GM18907 (cell line): Measurements from ENCODE around the gene TEAD4.

Source experiments
- ATAC-seq: cut with Tn5 transposase; IDR thresholded peaks from one replicate; pipeline ENCODE4 v1.9.1; 2021; ENCODE audit warnings: mild to moderate bottlenecking, moderate library complexity; ENCODE audit not compliant: unreplicated experiment

Gene TEAD4

DNA sequence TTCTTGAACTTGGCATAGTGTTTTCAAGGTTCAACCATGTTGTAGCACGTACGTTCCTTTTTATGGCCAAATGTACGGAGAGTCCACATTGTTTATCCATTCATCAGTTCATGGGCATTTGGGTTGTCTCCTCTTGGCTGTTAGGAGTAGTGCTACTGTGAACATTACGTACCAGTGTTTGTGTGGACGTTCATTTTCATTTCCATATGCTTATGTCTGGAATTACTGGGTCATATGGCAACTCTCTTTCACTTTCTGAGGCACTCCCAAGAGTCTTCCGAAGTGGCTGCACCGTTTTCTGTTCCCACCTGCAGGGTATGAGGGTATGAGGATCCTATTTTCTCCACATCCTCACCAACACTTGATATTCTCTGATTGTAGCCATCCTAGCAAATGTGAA lies 68.9 kb downstream of the TEAD4 start:
- ATAC-seq, result no peak

DNA sequence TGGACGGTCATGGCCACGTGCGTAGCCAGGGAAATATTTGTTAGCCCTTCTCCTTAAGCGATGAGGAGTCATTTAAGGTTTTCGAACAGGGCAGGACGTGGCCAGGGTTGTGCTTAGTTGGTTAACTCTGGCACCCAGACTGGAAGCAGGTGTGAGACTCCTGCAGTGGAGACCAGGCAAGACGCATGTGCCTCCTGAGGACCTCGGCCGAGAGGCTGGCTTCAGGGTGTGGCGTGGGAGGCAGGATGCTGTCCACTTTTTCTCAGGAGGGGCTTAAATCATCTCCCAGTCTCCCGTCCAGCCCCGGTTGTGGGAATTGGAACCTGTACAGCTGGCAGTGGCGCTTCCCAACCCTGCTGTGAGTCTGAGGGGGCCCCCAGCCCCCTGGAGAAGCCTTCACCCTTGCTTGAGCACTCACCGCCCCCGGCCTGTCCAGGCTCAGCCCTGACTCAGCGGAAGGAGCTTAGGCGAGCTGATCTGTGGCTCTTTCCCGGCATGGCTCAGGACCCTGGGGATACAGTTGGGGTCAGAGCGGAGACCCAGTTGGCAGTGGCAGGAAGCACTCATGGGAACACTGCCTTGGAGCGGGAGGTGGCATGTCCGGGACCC lies 71.7 kb downstream of the TEAD4 start:
- ATAC-seq, result no peak

DNA sequence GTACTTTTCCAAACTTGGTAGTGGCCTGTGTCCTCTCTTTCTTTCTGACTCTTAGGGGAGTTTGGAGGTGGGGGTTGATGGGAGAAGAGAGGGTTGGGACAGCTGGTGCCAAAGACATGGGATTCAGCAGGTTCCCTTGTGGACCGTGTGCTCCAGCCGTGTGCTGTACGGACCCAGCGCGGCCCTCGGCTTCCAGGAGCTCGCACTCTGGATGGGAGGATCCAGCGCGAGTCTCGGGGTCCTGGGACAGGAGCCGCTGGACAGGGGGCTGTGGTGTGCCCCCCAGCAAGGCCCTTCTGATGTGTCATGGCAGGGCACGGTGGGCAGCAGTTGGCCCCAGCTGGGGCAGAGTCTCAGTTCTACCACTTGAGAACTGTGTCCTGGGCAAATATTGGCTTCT lies 73.0 kb downstream of the TEAD4 start:
- no peak for ATAC-seq

DNA sequence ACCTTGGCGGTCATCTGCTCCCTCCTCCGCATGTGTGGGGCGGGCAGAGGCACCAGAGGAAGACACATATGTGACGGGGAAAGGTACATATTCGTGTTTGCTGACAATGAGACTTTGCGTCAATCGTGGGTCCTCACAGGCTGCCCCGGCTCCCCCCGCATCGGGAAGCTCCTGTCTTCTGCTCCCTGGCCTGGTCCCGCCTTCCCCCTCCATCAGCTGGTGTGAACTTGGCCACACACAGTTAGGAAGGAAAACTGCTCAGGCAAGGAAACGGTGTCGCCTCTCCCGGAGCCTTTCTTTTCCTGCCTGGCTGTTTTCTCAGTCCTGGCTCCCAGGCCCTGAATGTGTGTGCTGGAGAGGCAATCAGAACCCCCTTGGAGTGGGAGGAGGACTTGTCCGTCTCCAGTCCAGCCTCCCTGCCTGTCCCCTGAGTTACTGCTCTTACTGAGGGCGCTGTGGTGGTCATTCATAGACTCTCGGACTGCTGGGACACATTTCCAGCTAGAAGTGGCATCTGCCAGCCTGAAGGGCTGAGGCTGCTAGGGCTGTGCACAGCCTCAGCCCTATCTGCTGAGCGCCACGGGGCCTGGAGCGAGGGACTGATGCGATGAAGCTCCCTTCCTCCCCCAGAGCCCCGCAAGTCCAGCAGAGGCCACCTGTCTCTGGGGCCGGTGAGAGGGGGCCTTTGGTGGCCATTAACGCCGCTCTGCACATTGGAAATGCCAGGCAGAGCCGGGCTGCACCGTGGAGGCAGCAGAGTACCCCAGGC lies 73.8 kb downstream of the TEAD4 start:
- ATAC-seq, result no peak

DNA sequence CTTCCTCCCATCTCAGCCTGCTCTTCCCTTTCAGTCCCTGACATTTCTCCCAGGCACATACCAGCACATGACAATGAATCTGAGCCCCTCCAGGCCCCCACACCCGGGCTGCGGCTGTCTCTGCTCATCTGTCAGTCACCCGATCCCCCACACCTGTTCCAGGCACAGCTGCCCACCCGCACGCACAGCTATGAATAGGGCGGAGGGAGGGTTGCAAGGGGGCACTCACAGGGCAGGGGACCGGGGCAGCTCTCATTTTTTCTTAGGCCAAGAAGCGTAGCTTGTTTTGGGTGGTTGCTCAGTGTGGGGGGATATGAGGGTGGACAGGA lies 74.3 kb downstream of the TEAD4 start:
- no peak for ATAC-seq

DNA sequence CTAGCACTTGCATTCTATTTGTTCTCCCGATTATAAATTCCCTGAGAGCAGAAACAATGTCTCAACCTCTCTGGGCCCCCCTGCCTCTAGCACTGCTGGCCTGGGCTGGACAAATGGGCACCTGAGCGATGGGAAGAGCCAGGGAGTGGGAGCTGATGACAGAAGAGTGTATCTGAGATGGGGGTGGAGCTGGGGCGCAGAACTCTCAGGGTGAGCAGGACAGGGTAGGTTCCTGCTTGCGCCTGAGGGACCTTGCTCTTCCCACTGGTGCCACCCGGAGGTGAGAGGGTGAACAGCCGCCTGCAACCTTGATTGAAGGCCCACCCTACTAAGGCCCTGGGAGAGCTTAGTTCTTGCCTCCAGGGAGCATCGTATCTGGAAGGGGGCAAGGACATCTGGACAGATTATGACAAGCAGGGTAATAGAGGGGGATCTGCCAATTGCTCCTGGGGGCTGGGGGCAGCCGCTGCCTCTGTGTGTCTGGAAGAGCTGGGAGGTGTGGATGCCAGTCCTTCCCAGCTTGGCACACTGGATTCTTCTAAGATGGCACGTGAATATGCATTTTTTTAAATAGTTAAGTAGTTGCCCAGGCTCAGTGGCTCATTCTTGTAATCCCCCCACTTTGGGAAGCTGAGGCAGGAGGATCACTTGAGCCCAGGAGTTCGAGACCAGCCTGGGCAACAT lies 75.0 kb downstream of the TEAD4 start:
- no peak for ATAC-seq

DNA sequence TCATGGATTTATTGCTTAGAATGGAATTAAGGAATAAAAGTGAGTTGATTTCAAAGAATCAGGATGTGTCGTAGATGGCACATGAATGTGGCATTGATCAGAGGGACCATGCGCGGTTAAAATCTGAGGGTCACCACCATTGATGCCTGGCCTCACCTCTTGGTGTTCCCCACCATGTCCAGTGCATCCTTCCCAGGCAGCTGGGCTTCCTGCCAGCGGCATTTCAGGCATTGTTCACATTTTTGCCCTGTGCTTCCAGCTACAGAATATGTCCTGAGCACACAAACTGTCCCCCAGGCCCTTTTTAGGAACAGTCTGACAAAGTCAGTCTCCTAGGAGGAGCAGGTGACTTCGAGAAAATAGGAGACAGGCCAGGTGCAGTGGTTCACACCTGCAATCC lies 76.0 kb downstream of the TEAD4 start:
- ATAC-seq, result no peak

DNA sequence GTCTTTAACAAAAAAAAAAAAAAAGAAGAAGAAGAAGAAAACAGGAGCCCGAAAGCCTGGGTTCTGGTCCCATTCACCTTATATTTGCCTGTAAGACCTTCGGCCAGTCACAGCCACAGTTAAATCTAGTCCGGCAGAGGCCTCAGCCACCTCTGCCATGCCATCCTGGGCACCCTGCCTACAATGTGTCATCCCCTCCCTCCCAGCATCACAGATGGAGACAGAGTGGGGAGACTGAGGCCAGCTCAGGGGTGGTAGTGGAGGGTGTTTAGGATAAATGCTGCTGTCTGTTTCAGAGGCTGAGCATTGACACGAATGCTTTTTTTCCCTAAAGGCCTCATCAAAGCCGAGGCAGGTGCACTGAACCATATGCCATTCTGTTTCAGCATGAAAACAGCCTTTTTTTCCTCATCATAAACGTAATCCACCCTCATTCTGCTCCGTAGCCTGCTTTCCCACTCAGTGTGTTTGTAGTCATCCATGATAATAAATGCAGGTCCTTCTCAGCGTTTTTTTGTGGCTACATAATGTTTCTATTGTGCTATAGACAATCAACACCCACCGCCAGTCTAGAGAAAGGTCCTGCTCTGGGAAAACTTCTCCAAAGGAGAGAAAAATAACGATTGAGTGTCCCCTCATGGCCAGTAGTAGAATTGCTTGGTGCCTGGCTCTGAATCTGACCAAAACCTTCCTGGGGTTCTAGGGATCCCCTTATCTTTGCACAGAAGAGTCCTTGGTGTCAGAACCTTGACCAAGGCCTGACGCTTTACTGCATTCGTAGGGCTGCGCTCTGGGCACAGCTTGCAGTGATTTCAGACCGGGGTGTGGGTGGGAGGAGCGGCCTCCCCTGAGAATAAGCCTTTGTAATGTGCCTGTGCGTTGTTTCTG lies 76.9 kb downstream of the TEAD4 start:
- ATAC-seq, result no peak

DNA sequence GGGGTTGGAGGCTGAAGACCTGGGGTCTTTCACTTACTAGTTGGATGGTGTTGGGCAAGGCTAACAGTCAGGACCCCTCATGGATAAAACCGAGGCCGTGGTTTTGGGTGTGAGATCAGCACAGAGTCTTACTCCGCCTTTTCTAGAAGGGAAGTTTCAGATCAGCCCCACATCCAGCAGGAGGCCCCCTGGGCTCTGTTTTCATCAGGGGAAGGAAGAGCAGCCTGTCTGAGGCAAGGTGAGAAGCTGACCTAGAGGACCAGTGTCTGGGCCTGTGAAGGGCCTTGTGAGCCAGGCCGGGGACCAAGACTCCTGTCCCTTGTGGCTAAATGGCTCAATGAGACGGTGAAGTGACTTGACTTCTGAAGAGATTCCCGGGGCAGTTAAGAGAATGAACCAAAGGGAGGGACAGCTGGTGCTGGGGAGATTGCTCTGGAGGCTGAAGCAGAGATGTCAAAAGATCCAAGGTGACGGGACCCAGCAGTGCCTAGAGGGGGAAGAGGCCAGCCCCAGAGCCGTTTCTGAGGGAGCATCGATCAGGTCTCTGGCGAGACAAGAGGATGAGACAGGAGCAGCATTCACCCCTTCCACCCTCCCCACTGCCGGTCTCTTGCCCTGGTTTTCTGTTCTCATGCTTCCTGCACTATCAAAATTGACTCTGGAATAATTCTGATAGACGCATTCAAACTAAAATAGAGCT lies 77.9 kb downstream of the TEAD4 start:
- ATAC-seq, result no peak

DNA sequence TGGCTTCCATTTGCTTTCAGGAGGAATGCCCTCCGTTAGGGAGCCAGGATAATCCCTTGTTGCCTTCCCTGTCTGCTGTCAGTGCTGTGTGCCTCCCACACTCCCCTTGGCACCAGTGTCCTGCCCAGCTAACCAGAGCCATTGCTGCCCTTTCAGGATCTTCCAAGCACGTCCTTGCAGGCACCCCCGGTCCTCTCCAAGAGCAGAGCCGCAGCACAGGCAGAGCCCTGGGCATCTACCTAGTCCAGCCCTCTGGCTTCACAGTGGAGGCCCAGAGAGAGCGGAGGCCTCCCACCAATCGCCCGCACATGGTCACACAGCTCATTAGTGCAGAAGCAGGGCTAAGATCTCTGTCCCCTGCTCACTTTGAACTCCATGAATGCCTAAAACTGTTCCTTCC lies 79.0 kb downstream of the TEAD4 start:
- ATAC-seq, result no peak

DNA sequence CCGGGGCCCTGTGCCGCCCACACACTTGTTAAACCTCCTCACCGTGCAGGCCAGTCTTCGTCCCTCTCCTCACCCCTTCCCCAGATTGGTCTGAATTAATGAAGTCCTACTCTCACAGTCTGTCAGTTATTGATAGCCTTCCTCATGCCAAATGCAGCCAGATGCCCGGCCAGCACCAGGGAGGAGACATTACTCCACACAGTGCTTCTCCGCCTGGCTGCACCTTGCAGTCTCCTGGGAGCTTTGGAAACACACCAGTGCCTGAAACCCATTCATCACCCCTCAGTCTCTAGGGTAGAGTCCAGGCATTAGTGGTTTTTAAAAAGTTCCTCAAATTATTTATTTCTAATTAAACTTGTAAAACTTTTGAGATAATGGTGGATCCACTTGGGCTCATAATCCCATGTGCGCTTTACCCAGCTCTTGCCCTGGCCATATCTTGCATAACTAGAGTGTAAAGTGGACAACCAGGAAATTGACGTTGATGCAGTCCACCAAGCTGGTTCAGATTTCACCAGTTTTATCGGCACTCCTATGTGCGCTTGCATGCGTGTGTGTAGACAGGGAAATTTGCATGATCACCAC lies 79.8 kb downstream of the TEAD4 start:
- no peak for ATAC-seq

DNA sequence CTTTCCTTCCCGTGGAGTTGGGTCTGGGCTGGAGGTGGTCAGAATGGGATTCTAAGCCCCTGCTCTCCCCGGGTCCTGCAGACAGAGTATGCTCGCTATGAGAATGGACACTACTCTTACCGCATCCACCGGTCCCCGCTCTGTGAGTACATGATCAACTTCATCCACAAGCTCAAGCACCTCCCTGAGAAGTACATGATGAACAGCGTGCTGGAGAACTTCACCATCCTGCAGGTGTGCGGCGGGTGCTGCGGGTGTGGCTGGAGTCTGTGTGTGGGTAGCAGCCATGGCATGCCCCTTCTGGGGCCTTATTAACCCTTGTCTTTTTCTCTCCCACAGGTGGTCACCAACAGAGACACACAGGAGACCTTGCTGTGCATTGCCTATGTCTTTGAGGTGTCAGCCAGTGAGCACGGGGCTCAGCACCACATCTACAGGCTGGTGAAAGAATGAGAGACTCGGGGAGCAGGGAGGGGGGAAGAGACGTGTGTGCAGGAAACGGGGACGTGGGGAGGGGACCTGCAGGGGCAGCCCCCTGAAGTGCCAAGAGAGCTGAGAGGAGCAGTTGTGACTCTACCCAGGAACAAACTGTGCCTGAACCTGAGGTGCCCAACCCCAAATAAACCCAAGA lies 80.9 kb downstream of the TEAD4 start:
- no peak for ATAC-seq

DNA sequence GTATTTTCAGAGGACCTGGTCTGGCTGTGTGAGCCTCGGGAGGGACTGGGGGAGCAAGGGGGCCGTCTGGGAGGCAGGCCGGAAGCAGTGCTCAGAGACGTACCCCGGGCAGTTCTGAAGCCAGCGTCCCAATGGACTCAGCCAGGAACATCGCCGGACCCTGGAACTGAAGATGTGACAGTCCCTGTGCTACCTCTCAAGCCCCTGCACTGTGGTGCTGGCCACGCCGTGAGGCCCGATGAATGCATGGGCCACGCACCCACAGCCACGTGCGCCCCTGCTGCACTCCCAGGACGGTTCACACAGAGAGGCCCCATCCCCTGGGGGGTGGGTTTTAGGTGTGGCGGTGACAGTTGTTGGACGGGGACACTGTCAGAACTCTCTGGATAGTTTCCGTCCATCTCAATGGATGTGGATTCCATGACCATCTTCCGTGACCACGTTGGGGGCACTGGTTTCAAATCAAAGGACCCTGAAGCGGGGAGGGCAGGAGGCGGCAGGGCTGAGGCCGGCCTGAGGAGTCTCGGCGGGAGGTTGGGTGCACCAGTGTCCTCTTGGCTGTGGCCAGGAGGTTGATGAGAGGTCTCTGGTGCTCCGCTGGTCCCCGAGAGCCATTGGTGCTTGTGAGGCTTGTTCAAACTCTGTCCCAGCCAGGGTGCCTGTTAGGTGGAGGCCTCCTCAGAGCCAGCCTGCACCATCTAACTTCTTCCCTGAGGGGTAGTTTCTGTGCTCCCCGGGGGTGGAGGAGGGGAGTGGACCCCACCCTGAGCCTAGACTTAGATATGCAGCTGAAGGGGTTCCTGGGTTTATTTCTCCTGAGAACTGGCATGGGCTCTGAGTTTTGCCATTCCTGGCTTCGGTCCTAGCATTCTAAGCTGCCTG lies 81.7 kb downstream of the TEAD4 start:
- ATAC-seq, result no peak

DNA sequence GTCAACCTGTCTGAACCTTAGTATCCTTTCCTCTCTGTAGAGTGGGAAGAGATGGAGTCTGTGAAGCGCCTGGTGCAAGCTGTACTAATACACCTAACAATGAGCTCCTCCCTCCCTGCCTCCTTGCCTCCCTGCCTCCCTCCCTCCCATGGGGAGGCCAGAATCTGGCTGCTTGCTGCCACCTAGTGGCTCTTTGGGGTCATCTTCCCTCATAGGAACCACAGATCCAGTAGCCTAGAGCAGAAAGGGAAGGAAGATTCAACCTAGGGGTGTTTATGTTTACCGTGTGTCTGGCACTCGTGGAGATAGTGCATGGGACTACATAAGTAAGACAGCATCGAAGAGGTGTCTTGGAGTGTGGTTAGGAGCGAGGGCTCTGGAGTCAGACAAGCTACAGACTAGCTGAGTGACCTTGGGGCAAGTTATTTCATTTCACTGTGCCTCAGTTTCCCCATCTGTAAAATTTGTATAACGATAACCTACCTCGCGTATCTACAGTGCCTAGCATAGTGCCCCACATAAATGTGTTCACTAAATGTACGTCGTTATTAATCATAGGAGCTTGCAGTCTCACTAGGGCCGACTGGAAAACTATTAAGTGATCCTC lies 82.5 kb downstream of the TEAD4 start:
- ATAC-seq, result no peak

DNA sequence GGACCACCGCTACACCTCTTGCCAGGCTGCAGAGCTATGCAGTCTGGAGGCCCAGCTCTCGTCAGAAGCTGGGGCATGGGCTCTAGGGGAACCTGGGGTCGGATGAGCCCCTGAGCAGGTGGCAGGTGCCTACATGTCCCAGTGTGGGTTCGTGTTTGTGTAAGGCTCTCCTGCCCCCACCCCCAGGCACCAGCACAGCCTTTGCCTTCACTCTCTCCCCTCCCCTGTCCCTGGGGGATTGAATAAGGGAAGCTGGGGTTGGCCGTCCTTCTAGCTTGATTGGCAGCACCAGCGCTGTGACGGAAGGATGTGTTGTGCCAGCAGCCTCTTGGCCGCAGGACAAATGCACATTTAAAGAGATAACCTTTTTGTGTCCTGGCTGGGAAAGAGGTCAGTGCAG lies 83.2 kb downstream of the TEAD4 start:
- no peak for ATAC-seq

DNA sequence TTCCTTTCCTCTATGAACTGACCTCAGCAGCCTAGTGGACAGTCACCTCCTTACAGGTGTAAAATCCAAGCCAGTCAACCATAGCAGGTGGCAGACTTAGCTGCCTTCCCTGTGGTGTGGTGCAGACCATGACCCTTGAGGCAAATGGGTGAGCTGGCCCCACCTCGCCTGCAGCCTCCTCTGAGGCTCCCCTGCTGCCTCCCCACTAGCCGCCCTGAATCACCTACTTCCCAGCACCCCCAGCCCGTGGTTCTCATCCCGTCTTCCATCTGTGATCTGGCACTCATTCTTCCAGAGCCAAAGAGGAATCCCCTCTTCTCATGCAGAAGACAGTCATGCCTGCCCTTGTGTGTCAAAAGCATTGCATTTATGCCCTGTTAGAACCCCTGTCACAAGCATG lies 83.6 kb downstream of the TEAD4 start:
- no peak for ATAC-seq

DNA sequence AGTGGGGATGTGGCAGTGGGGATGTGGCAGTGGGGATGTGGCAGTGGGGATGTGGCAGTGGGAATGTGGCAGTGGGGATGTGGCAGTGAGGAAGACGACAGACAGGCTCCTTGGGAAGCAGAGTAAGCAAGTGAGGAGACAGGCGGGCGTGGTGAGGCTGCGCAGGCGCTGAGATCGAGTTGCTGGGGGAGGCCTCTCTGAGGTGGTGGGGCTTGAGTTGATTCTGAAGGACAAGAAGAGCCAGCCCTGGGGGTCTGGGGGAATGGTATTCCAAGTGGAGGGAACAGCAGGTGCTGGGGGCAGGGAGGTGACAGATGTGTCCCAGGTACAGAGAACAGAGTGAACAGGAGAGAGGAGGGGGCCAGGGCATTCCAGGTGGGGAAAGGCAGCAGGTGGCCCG lies 84.2 kb downstream of the TEAD4 start:
- no peak for ATAC-seq

DNA sequence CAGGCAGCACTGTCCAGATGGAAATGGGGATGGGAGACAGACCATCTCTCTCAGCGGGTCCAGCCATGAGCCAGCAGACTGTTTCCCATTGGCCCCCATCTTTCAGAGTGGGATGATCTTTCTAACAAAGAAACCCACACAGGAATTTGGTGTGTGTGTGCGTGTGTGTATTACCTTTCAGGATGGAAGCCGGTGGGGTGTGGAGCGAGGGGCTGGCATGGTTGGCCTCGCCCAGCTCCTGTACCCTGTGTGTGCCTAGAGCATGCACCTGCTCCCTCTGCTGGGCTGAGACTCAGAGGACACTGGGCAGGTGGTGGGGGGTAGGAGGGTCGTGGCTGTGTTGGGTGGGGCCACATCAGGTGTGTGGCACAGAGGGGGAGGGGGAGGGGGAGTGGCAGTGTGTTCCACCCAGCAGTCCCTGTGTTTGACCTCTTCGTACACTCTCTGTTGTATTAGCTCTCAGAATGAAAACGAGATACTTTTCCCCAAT lies 85.0 kb downstream of the TEAD4 start:
- ATAC-seq, result no peak
